GM12878 (cell line): ENCODE data around the gene CENPC. TPM values are rescaled to one million over a fixed set of nuclear protein-coding genes. Genes with fewer than 3 reads are reported as not detected.

ENCODE experiments used
- ATAC-seq: fragments of 200-7000 bp; cut with Tn5 transposase; 3 replicates; pipeline ENCODE4 v1.9.1; 2020; ENCODE audit warnings: mild to moderate bottlenecking, moderate library complexity
- BruUV-seq: library from RNA; stranded (reverse); fragments of 400-500 nt; replicated peaks from 2 replicates; lab custom pipeline; 2021; lab: Mats Ljungman, UMichigan
- CTCF ChIA-PET: fragments of 300-600 bp; sonication (Branson Sonifier 250); formaldehyde crosslinking; extraction: SDS; loops from one replicate; lab custom pipeline; 2021; ENCODE audit warnings: inconsistent platforms; lab: Yijun Ruan, JAX
- POLR2A ChIA-PET: fragments of 350-600 bp; formaldehyde crosslinking; extraction: SDS; loops from one replicate; lab custom pipeline; 2021; ENCODE audit warnings: inconsistent platforms; lab: Charles Lee
- RAD21 ChIA-PET: fragments of 300-600 bp; sonication (Branson Sonifier 250); formaldehyde crosslinking; loops from one replicate; lab custom pipeline; 2023; ENCODE audit warnings: antibody characterized with exemption; ENCODE audit not compliant: unreplicated experiment; lab: Charles Lee
- SMC1A ChIA-PET: fragments of 300-600 bp; sonication (Branson Sonifier 250); formaldehyde crosslinking; loops from one replicate; lab custom pipeline; 2023; ENCODE audit not compliant: unreplicated experiment, uncharacterized antibody; lab: Charles Lee
- DNase-seq: peaks from one replicate; pipeline ENCODE4 v3.0.0-alpha.2; 2011; ENCODE audit warnings: low read depth, low spot score
- FAIRE-seq: peaks from 3 replicates; lab custom pipeline; 2011; peaks lifted over from hg19 to GRCh38; lab: Jason Lieb, UNC
- H2AFZ ChIP-seq: 2 replicates; pipeline ENCODE4 v1.6.0; 2011; ENCODE audit warnings: low read depth, low read length, control low read depth; ENCODE audit not compliant: control insufficient read depth
- H3K27ac ChIP-seq: 2 replicates; pipeline ENCODE4 v1.5.1; 2011; ENCODE audit warnings: control low read depth; ENCODE audit not compliant: control insufficient read depth, insufficient read depth
- H3K27me3 ChIP-seq, 2 experiments: replicated peaks in 1 of 2; 2 replicates each; pipeline versions ENCODE4 v1.6.0 to v1.6.1; 2011; ENCODE audit warnings: low read length in 1 of 2; ENCODE audit not compliant: control insufficient read depth in 2 of 2, insufficient read depth in 2 of 2
- H3K36me3 ChIP-seq, 2 experiments: 2 replicates each; pipeline ENCODE4 v1.5.1; 2011; ENCODE audit warnings: low read length in 1 of 2; ENCODE audit not compliant: control insufficient read depth in 2 of 2, insufficient read depth in 2 of 2
- H3K4me1 ChIP-seq: 2 replicates; pipeline ENCODE4 v1.6.1; 2011; ENCODE audit warnings: mild to moderate bottlenecking, low read length, moderate library complexity, mixed read lengths; ENCODE audit not compliant: control insufficient read depth, insufficient read depth
- H3K4me2 ChIP-seq: 2 replicates; pipeline ENCODE4 v1.6.0; 2011; ENCODE audit warnings: control low read depth; ENCODE audit not compliant: control insufficient read depth, insufficient read depth
- H3K4me3 ChIP-seq: fragments of 200-600 bp; sonication (generic); 2 replicates; pipeline ENCODE4 v1.5.1; 2016
- H3K79me2 ChIP-seq: 2 replicates; pipeline ENCODE4 v1.6.0; 2011; ENCODE audit warnings: low read length; ENCODE audit not compliant: control insufficient read depth, insufficient read depth
- H3K9ac ChIP-seq: 2 replicates; pipeline ENCODE4 v1.8.0; 2011; ENCODE audit warnings: low read length, control low read depth, mixed read lengths; ENCODE audit not compliant: control insufficient read depth, insufficient read depth
- H3K9me3 ChIP-seq: replicated peaks from 3 replicates; pipeline ENCODE4 v1.5.1; 2011; ENCODE audit warnings: mild to moderate bottlenecking, low read length; ENCODE audit not compliant: control insufficient read depth, insufficient read depth
- H4K20me1 ChIP-seq: 2 replicates; pipeline ENCODE4 v1.6.0; 2011; ENCODE audit not compliant: control insufficient read depth, insufficient read depth
- BHLHE40 ChIP-seq, 2 experiments: fragments of 450-650 bp in 1 of 2; IDR thresholded peaks; 2 replicates each; pipeline ENCODE4 v1.6.1; 2011 to 2017; ENCODE audit warnings: low read depth in 2 of 2, borderline replicate concordance in 1 of 2, improper control_type of control experiment in 1 of 2, low read length in 1 of 2, mild to moderate bottlenecking in 1 of 2
- CREM ChIP-seq: IDR thresholded peaks from 2 replicates; pipeline ENCODE4 v1.6.1; 2014; ENCODE audit warnings: antibody characterized with exemption, low read depth
- HDGF ChIP-seq: fragments of 450-650 bp; IDR thresholded peaks from 2 replicates; pipeline ENCODE4 v1.6.1; 2016; ENCODE audit warnings: antibody characterized with exemption
- IKZF1 ChIP-seq: fragments of 450-650 bp; conservative IDR thresholded peaks from 2 replicates; pipeline ENCODE4 v1.6.1; 2017; ENCODE audit warnings: antibody characterized with exemption, mild to moderate bottlenecking
- MAX ChIP-seq: IDR thresholded peaks from 2 replicates; pipeline ENCODE4 v1.6.1; 2012; ENCODE audit warnings: low read depth, low read length, improper control_type of control experiment
- NFXL1 ChIP-seq: fragments of 450-650 bp; IDR thresholded peaks from 2 replicates; pipeline ENCODE4 v1.6.1; 2017; ENCODE audit warnings: antibody characterized with exemption, mild to moderate bottlenecking, borderline replicate concordance
- POLR2AphosphoS2 ChIP-seq: IDR thresholded peaks from 2 replicates; pipeline ENCODE4 v1.6.1; 2011; ENCODE audit warnings: low read depth, mild to moderate bottlenecking, low read length, improper control_type of control experiment, moderate library complexity
- RELB ChIP-seq: fragments of 450-650 bp; IDR thresholded peaks from 2 replicates; pipeline ENCODE4 v1.6.1; 2017; ENCODE audit warnings: low read depth, mild to moderate bottlenecking, moderate library complexity
- SMARCA5 ChIP-seq: fragments of 450-650 bp; IDR thresholded peaks from 2 replicates; pipeline ENCODE4 v1.6.1; 2017; ENCODE audit warnings: mild to moderate bottlenecking
- SPI1 ChIP-seq: IDR thresholded peaks from 2 replicates; pipeline ENCODE4 v1.6.1; 2011; ENCODE audit warnings: low read depth, mild to moderate bottlenecking, low read length, moderate library complexity, borderline replicate concordance; ENCODE audit not compliant: insufficient read depth
- ZNF207 ChIP-seq: fragments of 450-650 bp; IDR thresholded peaks from 2 replicates; pipeline ENCODE4 v1.6.1; 2014; ENCODE audit warnings: antibody characterized with exemption, mild to moderate bottlenecking, borderline replicate concordance
- ZNF384 ChIP-seq: IDR thresholded peaks from 2 replicates; pipeline ENCODE4 v1.6.1; 2012; ENCODE audit warnings: low read depth, mild to moderate bottlenecking, low read length, improper control_type of control experiment, borderline replicate concordance
- ZSCAN29 ChIP-seq: fragments of 450-650 bp; IDR thresholded peaks from 2 replicates; pipeline ENCODE4 v1.6.1; 2017; ENCODE audit warnings: mild to moderate bottlenecking, moderate library complexity
- WGBS: methylation state at CpG from one replicate; pipeline ENCODE4 v1.1.6; 2016; ENCODE audit warnings: low lambda C conversion rate; ENCODE audit not compliant: insufficient replicate concordance, insufficient coverage; ENCODE audit errors: missing lambda C conversion rate; 5-methylcytosine and 5-hydroxymethylcytosine counted together
- in situ Hi-C: fragments of 300-500 bp; cut with MboI; formaldehyde crosslinking; loops from 9 replicates; pipeline ENCODE4 v1.14.3; 2018; ENCODE audit warnings: mixed read lengths
- intact Hi-C: fragments of 100-400 bp; cut with micrococcal nuclease; formaldehyde crosslinking; loops from one replicate; pipeline ENCODE4 v1.14.2; 2022; ENCODE audit not compliant: unreplicated experiment
- polyA plus RNA-seq, 11 experiments: library from polyadenylated mRNA; depleted of rRNA in 4 of 11; unstranded in 6 of 11; stranded (reverse) in 5 of 11; fragments of >200 nt; fragmentation: Nextera tagmentation in 4 of 11; fragmentation: Illumina TruSeq in 1 of 11; extraction: Ambion mirVana in 4 of 11; extraction: Trizol in 1 of 11; gene quantifications; 1 replicate in 1 of 11; 2 replicates in 10 of 11; pipeline versions ENCODE4 v1.2.1 to v1.2.3, GENCODE V29; 2011 to 2016; ENCODE audit warnings: inconsistent platforms in 2 of 11, missing spikeins in 2 of 11, low read depth in 1 of 11
- total RNA-seq, 4 experiments: library from RNA; depleted of rRNA in 3 of 4; stranded (reverse); fragments of >200 nt in 3 of 4; fragmentation: Illumina TruSeq in 1 of 4; extraction: Trizol in 1 of 4; gene quantifications; 2 replicates each; pipeline versions ENCODE4 v1.2.1 to v1.2.3, GENCODE V29; 2013 to 2021

Gene CENPC
- total and polyA plus RNA-seq, 10 of the 15 experiments (the other 5 are each of a cell fraction or from before 2014, with no cell fraction given), result 13.1 to 34.9 (median 20.3) TPM

GRCh38 chr4:67576059-67576466 is 30.8 kb upstream of the CENPC start:
- Histone ChIP-seq H3K27ac (peak overlapping the region; percentile 67), H3K36me3 (no peaks in the 10 kb centered on the region)
- FAIRE-seq, result no peak

GRCh38 chr4:67575232-67576058 is 30.1 kb upstream of the CENPC start:
- DNase-seq (peak; percentile 85), ATAC-seq (peak; percentile 91), FAIRE-seq (peak; percentile 94)
- H3K4me3 ChIP-seq, result peak overlapping the region; percentile 56
- no peaks in the 10 kb centered on the region for H3K27me3 ChIP-seq
- intact Hi-C loops (no loop called here), in situ Hi-C loops (no loop called here)
- ChIA-PET RAD21 (interaction anchor here (0.8 to 2.2 kb wide), 8 partner anchors 8 to 41 kb away, joined by 3 to 11 read pairs (median 4); partner anchors contain the start of gene STAP1), CTCF (interaction anchor here (1.1 to 2.8 kb wide), 3 partner anchors 23 to 171 kb away, joined by 3 to 11 read pairs (median 10); no protein-coding TSS in a partner anchor), SMC1A (interaction anchor here (0.6 to 7.5 kb wide), 11 partner anchors 13 to 127 kb away, joined by 3 to 51 read pairs (median 4); partner anchors contain the start of genes CENPC and STAP1), POLR2A (interaction anchor here (1.1 to 1.6 kb wide), 3 partner anchors 29 to 126 kb away, joined by 3 to 5 read pairs (median 5); partner anchors contain the start of gene UBA6)
- H2AFZ ChIP-seq, result peak overlapping the region; percentile 5; the same call in 1 of the 2 replicates
- peak overlapping the region; percentile 67 for H3K4me2 ChIP-seq
- no peak overlapping the region; the same call in 1 of the 2 replicates for H3K9ac ChIP-seq
- WGBS, result 2% methylated on average over 13 of the region's 13 CpGs
- no peaks in the 10 kb centered on the region for H3K36me3 ChIP-seq
- peak overlapping the region; percentile 67 for H3K27ac ChIP-seq
- BruUV-seq, result TSS peak; percentile 56
- H3K4me1 ChIP-seq, result peaks cover 20% of the 10 kb centered on the region
- no peaks in the 10 kb centered on the region for H4K20me1 ChIP-seq
- no peaks in the 10 kb centered on the region; the same call in 2 of the 3 replicates for H3K9me3 ChIP-seq
- no peaks in the 10 kb centered on the region for H3K79me2 ChIP-seq
- TF ChIP-seq IKZF1 (peak; percentile 55; the same call in 1 of the 2 replicates), POLR2AphosphoS2 (no peak), CREM (peak; percentile 55; the same call in 1 of the 2 replicates), ZSCAN29 (no peak), ZNF207 (no peak), ZNF384 (no peak), SMARCA5 (0 out of 2 replicates have a peak, but pooled peaks have one; percentile 56), RELB (no peak; the same call in 1 of the 2 replicates), NFXL1 (no peak), SPI1 (peak; percentile 88), MAX (no peak)

More at GRCh38 chr4:67576059-67576466, 30.8 kb upstream of the CENPC start:
- H3K79me2 ChIP-seq, result no peaks in the 10 kb centered on the region
- H3K4me3 ChIP-seq, result peak overlapping the region; percentile 56; the same call in 1 of the 2 replicates
- ATAC-seq (peak; percentile 9), DNase-seq (no peak)
- no peaks in the 10 kb centered on the region for H4K20me1 ChIP-seq
- SMC1A ChIA-PET, result interaction anchor here (0.6 to 4.4 kb wide), 15 partner anchors 13 to 188 kb away, joined by 3 to 22 read pairs (median 4); partner anchors contain the start of genes CENPC and STAP1
- no TSS peak for BruUV-seq
- H3K4me1 ChIP-seq, result peaks cover 26% of the 10 kb centered on the region
- 0 out of 2 replicates have a peak, but pooled peaks have one; percentile 32 for TF ChIP-seq HDGF
- no peak for TF ChIP-seq BHLHE40 (IDR thresholded peaks at IDR 0.05; ENCODE audit: borderline replicate concordance in 1 of 2, low read depth in 2 of 2, low read length in 1 of 2)
- CTCF ChIA-PET, result interaction anchor here (1.0 to 2.8 kb wide), 5 partner anchors 24 to 170 kb away, joined by 3 to 11 read pairs (median 4); no protein-coding TSS in a partner anchor
- no peaks in the 10 kb centered on the region for H3K27me3 ChIP-seq
- peak overlapping the region; percentile 67 for H3K4me2 ChIP-seq
- H2AFZ ChIP-seq, result peak overlapping the region; percentile 5; the same call in 1 of the 2 replicates
- RAD21 ChIA-PET, result interaction anchor here (0.8 to 2.2 kb wide), 12 partner anchors 8 to 125 kb away, joined by 3 to 11 read pairs (median 4); partner anchors contain the start of genes STAP1 and UBA6
- H3K9ac ChIP-seq, result no peak overlapping the region; the same call in 1 of the 2 replicates
- POLR2A ChIA-PET, result interaction anchor here (0.7 to 1.6 kb wide), 6 partner anchors 17 to 125 kb away, joined by 3 to 5 read pairs (median 4); partner anchors contain the start of genes CENPC and UBA6
- WGBS, result 24% methylated on average over 4 of the region's 4 CpGs
- intact Hi-C loops (no loop called here), in situ Hi-C loops (no loop called here)
- no peaks in the 10 kb centered on the region; the same call in 2 of the 3 replicates for H3K9me3 ChIP-seq
